HG02981 (cell line): ENCODE results near the gene TTN.

Experiments used
- ATAC-seq: cut with Tn5 transposase; IDR thresholded peaks from one replicate; pipeline ENCODE4 v1.9.1; 2021; ENCODE audit warnings: mild to moderate bottlenecking, moderate library complexity; ENCODE audit not compliant: unreplicated experiment

The TTN gene

GRCh38 chr2:178506524-178506923, 300.7 kb downstream of the TTN start:
- no peak for ATAC-seq

GRCh38 chr2:178506101-178506500, 301.1 kb downstream of the TTN start:
- ATAC-seq = no peak

- ATAC-seq = no peak
Measured at GRCh38 chr2:178502751-178503150, 304.5 kb downstream of the TTN start.

GRCh38 chr2:178499640-178500039, 307.6 kb downstream of the TTN start:
- ATAC-seq = no peak

GRCh38 chr2:178498137-178498536, 309.1 kb downstream of the TTN start:
- no peak for ATAC-seq

GRCh38 chr2:178496049-178496448, 311.2 kb downstream of the TTN start:
- no peak for ATAC-seq

- ATAC-seq = no peak
Measured at GRCh38 chr2:178491612-178492011, 315.6 kb downstream of the TTN start.

- no peak for ATAC-seq
Measured at GRCh38 chr2:178485356-178485755, 321.9 kb downstream of the TTN start.

- no peak for ATAC-seq
Measured at GRCh38 chr2:178484245-178485041, 322.8 kb downstream of the TTN start.

GRCh38 chr2:178482437-178482836, 324.8 kb downstream of the TTN start:
- peak; percentile 39 for ATAC-seq

- peak; percentile 49 for ATAC-seq
Measured at GRCh38 chr2:178480227-178481181, 326.7 kb downstream of the TTN start, which contains the start of gene PLEKHA3. TSS of gene PLEKHA3 (plus strand) at chr2:178480457. CDS start at chr2:178480870, 413 bp downstream.

- no peak for ATAC-seq
Measured at GRCh38 chr2:178479758-178480226, 327.4 kb downstream of the TTN start.

- no peak for ATAC-seq
Measured at GRCh38 chr2:178479275-178479616, 328.0 kb downstream of the TTN start.

- peak; percentile 50 for ATAC-seq
Measured at GRCh38 chr2:178478439-178479274, 328.6 kb downstream of the TTN start, which contains the start of gene FKBP7. TSS of gene FKBP7 (minus strand) at chr2:178478600. CDS start at chr2:178478499, 101 bp downstream.

GRCh38 chr2:178478130-178478438, 329.1 kb downstream of the TTN start:
- peak; percentile 1 for ATAC-seq

- no peak for ATAC-seq
Measured at GRCh38 chr2:178477443-178478129, 329.6 kb downstream of the TTN start.

- ATAC-seq = no peak
Measured at GRCh38 chr2:178476477-178476876, 330.7 kb downstream of the TTN start.
